Dermis microvascular lymphatic vessel endothelial cell (primary cell): ENCODE results near the gene ACSM4. TPM values are rescaled to one million over a fixed set of nuclear protein-coding genes. Genes with fewer than 3 reads are reported as not detected.
"Not testable (repeated sequence)": the region's sequence is repeated elsewhere in the genome, so short reads cannot be mapped to it uniquely, and the experiment has no call there.

Source experiments
- DNase-seq, 2 donors: peaks; one replicate each; pipeline versions ENCODE4 v3.0.0 to v3.0.0-alpha.2; 2010; ENCODE audit warnings: low read depth in 2 of 2
- total RNA-seq: library from RNA; depleted of rRNA; stranded (reverse); fragments of >200 nt; gene quantifications from 2 replicates; pipeline ENCODE4 v1.2.1, GENCODE V29; 2014

ACSM4 gene
- total RNA-seq = not detected in 2 replicates

GRCh38 chr12:7303772-7304171 is at the start of gene ACSM4:
Gene ACSM4 (plus strand): TSS chr12:7304072. CDS start chr12:7304332, 260 bp downstream.
- no peak for DNase-seq

GRCh38 chr12:7259060-7259459 is 44.8 kb upstream of the ACSM4 start:
- DNase-seq = no peak

- DNase-seq = no peak
These were observed 39.3 kb upstream of the ACSM4 start for GRCh38 chr12:7264538-7264937.

- DNase-seq = no peak
These were observed 38.6 kb upstream of the ACSM4 start for GRCh38 chr12:7265251-7265650.

GRCh38 chr12:7269273-7269672 is 34.6 kb upstream of the ACSM4 start:
- DNase-seq = no peak

GRCh38 chr12:7271893-7272514 is 31.9 kb upstream of the ACSM4 start:
- DNase-seq = no peak

GRCh38 chr12:7275482-7275881 is 28.4 kb upstream of the ACSM4 start:
- DNase-seq = not testable (repeated sequence)

- no peak for DNase-seq
These were observed 21.0 kb upstream of the ACSM4 start for GRCh38 chr12:7282844-7283243.

- no peak for DNase-seq
These were observed 14.1 kb upstream of the ACSM4 start for GRCh38 chr12:7289743-7290142.

- DNase-seq = not testable (repeated sequence)
These were observed 13.3 kb upstream of the ACSM4 start for GRCh38 chr12:7290588-7290987.

- no peak for DNase-seq
These were observed 11.6 kb upstream of the ACSM4 start for GRCh38 chr12:7292300-7292699.

GRCh38 chr12:7293670-7294069 is 10.2 kb upstream of the ACSM4 start:
- DNase-seq = no peak

GRCh38 chr12:7295529-7295928 is 8.3 kb upstream of the ACSM4 start:
- DNase-seq = no peak

GRCh38 chr12:7297865-7298264 is 6.0 kb upstream of the ACSM4 start:
- no peak for DNase-seq

GRCh38 chr12:7302266-7302986 is 1.4 kb upstream of the ACSM4 start:
- no peak for DNase-seq

GRCh38 chr12:7303230-7303629 is 642 bp upstream of the ACSM4 start:
- DNase-seq = no peak

GRCh38 chr12:7304456-7304855 is 584 bp downstream of the ACSM4 start:
- no peak for DNase-seq

GRCh38 chr12:7310070-7310469 is 6.2 kb downstream of the ACSM4 start:
- DNase-seq = no peak

GRCh38 chr12:7319930-7320329 is 16.1 kb downstream of the ACSM4 start:
- DNase-seq = peak in 1 of 2 donors; percentile 5

GRCh38 chr12:7321624-7322023 is 17.8 kb downstream of the ACSM4 start:
- no peak for DNase-seq

- no peak for DNase-seq
These were observed 18.7 kb downstream of the ACSM4 start for GRCh38 chr12:7322599-7322998.

GRCh38 chr12:7324176-7324575 is 20.3 kb downstream of the ACSM4 start:
- no peak for DNase-seq

- peak in 1 of 2 donors; percentile 5 for DNase-seq
These were observed 24.0 kb downstream of the ACSM4 start for GRCh38 chr12:7327918-7328317.
